A549 (cell line): ENCODE results near the gene NTNG2. TPM values are rescaled to one million over a fixed set of nuclear protein-coding genes. Genes with fewer than 3 reads are reported as not detected.

ENCODE experiments used
- ATAC-seq, 2 experiments: fragments of 200-7000 bp in 1 of 2; fragments of >200 bp in 1 of 2; cut with Nextera tagmentation in 1 of 2; cut with Tn5 transposase in 1 of 2; 3 replicates each; pipeline versions ENCODE4 v1.8.0 to v1.9.1; 2018 to 2020; ENCODE audit warnings: mild to moderate bottlenecking in 1 of 2, moderate library complexity in 1 of 2
- CTCF ChIA-PET: fragments of 300-600 bp; sonication (Branson Sonifier 250); formaldehyde crosslinking; extraction: SDS; loops from one replicate; lab custom pipeline; 2021; ENCODE audit warnings: antibody characterized with exemption, inconsistent platforms; lab: Yijun Ruan, JAX
- POLR2A ChIA-PET: fragments of 350-600 bp; formaldehyde crosslinking; extraction: SDS; loops from one replicate; lab custom pipeline; 2021; ENCODE audit warnings: antibody characterized with exemption, inconsistent platforms; lab: Yijun Ruan, JAX
- DNase-seq, 2 experiments: peaks; one replicate each; pipeline versions ENCODE4 v3.0.0 to v3.0.0-alpha.2; 2011 to 2016; ENCODE audit warnings: low read depth in 1 of 2, low spot score in 1 of 2
- FAIRE-seq: peaks from 2 replicates; lab custom pipeline; 2011; peaks lifted over from hg19 to GRCh38; lab: Jason Lieb, UNC
- H3K27ac ChIP-seq, 2 experiments: fragments of >200 bp; sonication (Bioruptor Twin); formaldehyde crosslinking; 3 replicates each; pipeline ENCODE4 v1.5.1; 2016 to 2017
- H3K4me1 ChIP-seq: fragments of >200 bp; sonication (Bioruptor Twin); formaldehyde crosslinking; 3 replicates; pipeline ENCODE4 v1.6.1; 2016
- H3K4me2 ChIP-seq: fragments of >200 bp; sonication (Bioruptor Twin); formaldehyde crosslinking; 3 replicates; pipeline ENCODE4 v1.6.1; 2016
- H3K4me3 ChIP-seq: fragments of >200 bp; sonication (Bioruptor Twin); formaldehyde crosslinking; 3 replicates; pipeline ENCODE4 v1.5.1; 2016
- H3K9me3 ChIP-seq: fragments of >200 bp; sonication (Bioruptor Twin); formaldehyde crosslinking; 3 replicates; pipeline ENCODE4 v1.6.1; 2016
- ATOH8 ChIP-seq: fragments of 250-450 bp; sonication (Bioruptor Pico); IDR thresholded peaks from 2 replicates; pipeline ENCODE4 v1.5.0; 2020; ENCODE audit warnings: low read depth, mild to moderate bottlenecking, moderate library complexity
- BCL3 ChIP-seq: fragments of >200 bp; sonication (Bioruptor Twin); formaldehyde crosslinking; IDR thresholded peaks from 3 replicates; pipeline ENCODE4 v1.6.1; 2016
- CBX2 ChIP-seq: fragments of 200-600 bp; sonication (generic); IDR thresholded peaks from 2 replicates; pipeline ENCODE4 v1.6.1; 2016; ENCODE audit warnings: low read depth, mild to moderate bottlenecking, borderline replicate concordance
- CEBPB ChIP-seq, 2 experiments: fragments of >200 bp in 1 of 2; sonication (Bioruptor Twin) in 1 of 2; formaldehyde crosslinking in 1 of 2; IDR thresholded peaks; 2 replicates each; pipeline ENCODE4 v1.6.1; 2012 to 2016
- CHD4 ChIP-seq: fragments of 200-600 bp; sonication (generic); IDR thresholded peaks from 2 replicates; pipeline ENCODE4 v1.6.1; 2016; ENCODE audit warnings: antibody characterized with exemption, mild to moderate bottlenecking, borderline replicate concordance
- E2F6 ChIP-seq: IDR thresholded peaks from 2 replicates; pipeline ENCODE4 v1.6.1; 2012; ENCODE audit warnings: low read depth, borderline replicate concordance
- FOSB ChIP-seq: fragments of 250-450 bp; sonication (Bioruptor Pico); IDR thresholded peaks from 2 replicates; pipeline ENCODE4 v1.5.0; 2020; ENCODE audit warnings: mild to moderate bottlenecking, moderate library complexity
- FOSL2 ChIP-seq, 2 experiments: fragments of 450-650 bp in 1 of 2; fragments of >200 bp in 1 of 2; sonication (Bioruptor Twin) in 1 of 2; formaldehyde crosslinking; IDR thresholded peaks; 2 replicates each; pipeline versions ENCODE4 v1.5.0 to v1.6.1; 2016 to 2020; ENCODE audit warnings: mild to moderate bottlenecking in 1 of 2, moderate library complexity in 1 of 2
- HDAC2 ChIP-seq: fragments of 200-600 bp; sonication (generic); IDR thresholded peaks from 2 replicates; pipeline ENCODE4 v1.6.1; 2016
- HES2 ChIP-seq: fragments of >200 bp; sonication (Bioruptor Twin); formaldehyde crosslinking; IDR thresholded peaks from 2 replicates; pipeline ENCODE4 v1.6.1; 2016
- HOXA7 ChIP-seq: fragments of 250-450 bp; sonication (Bioruptor Pico); IDR thresholded peaks from 2 replicates; pipeline ENCODE4 v1.5.0; 2020; ENCODE audit warnings: mild to moderate bottlenecking, moderate library complexity
- HOXB13 ChIP-seq: fragments of 250-450 bp; sonication (Bioruptor Pico); IDR thresholded peaks from 2 replicates; pipeline ENCODE4 v1.5.0; 2020; ENCODE audit warnings: low read depth, mild to moderate bottlenecking, moderate library complexity
- HOXB5 ChIP-seq: fragments of 250-450 bp; sonication (Bioruptor Pico); IDR thresholded peaks from 2 replicates; pipeline ENCODE4 v1.5.0; 2020; ENCODE audit warnings: mild to moderate bottlenecking, moderate library complexity
- JUN ChIP-seq, 2 experiments: fragments of >200 bp; sonication (Bioruptor Twin); formaldehyde crosslinking; IDR thresholded peaks; 2 replicates in 1 of 2; 3 replicates in 1 of 2; pipeline ENCODE4 v1.6.1; 2016 to 2017
- KDM5A ChIP-seq: fragments of 200-600 bp; sonication (generic); IDR thresholded peaks from 2 replicates; pipeline ENCODE4 v1.6.1; 2016; ENCODE audit warnings: antibody characterized with exemption, mild to moderate bottlenecking
- NPAS2 ChIP-seq: fragments of 250-450 bp; sonication (Bioruptor Pico); IDR thresholded peaks from 2 replicates; pipeline ENCODE4 v1.8.0; 2022; ENCODE audit warnings: mild to moderate bottlenecking, moderate library complexity, borderline replicate concordance
- PBX3 ChIP-seq: IDR thresholded peaks from 2 replicates; pipeline ENCODE4 v1.6.1; 2012
- PHF8 ChIP-seq: fragments of 200-600 bp; sonication (generic); IDR thresholded peaks from 2 replicates; pipeline ENCODE4 v1.6.1; 2016; ENCODE audit warnings: low read depth, mild to moderate bottlenecking, antibody characterized with exemption, moderate library complexity, borderline replicate concordance
- POLR2AphosphoS2 ChIP-seq: conservative IDR thresholded peaks from 2 replicates; pipeline ENCODE4 v1.6.1; 2012; ENCODE audit warnings: low read length, improper control_type of control experiment, inconsistent platforms
- RAD21 ChIP-seq, 2 experiments: fragments of >200 bp in 1 of 2; sonication (Bioruptor Twin) in 1 of 2; formaldehyde crosslinking in 1 of 2; IDR thresholded peaks in 1 of 2; conservative IDR thresholded peaks in 1 of 2; 2 replicates in 1 of 2; 3 replicates in 1 of 2; pipeline ENCODE4 v1.6.1; 2012 to 2018; ENCODE audit warnings: inconsistent platforms in 1 of 2
- RARB ChIP-seq: fragments of 250-450 bp; sonication (Bioruptor Pico); IDR thresholded peaks from 2 replicates; pipeline ENCODE4 v1.8.0; 2021; ENCODE audit warnings: mild to moderate bottlenecking, moderate library complexity
- RCOR1 ChIP-seq: fragments of 150-350 bp; IDR thresholded peaks from 2 replicates; pipeline ENCODE4 v1.6.1; 2014; ENCODE audit warnings: antibody characterized with exemption, low read length, low read depth
- REST ChIP-seq: fragments of 200-600 bp; sonication (generic); IDR thresholded peaks from 2 replicates; pipeline ENCODE4 v1.6.1; 2016; ENCODE audit warnings: antibody characterized with exemption, mild to moderate bottlenecking, moderate library complexity
- RFX5 ChIP-seq: fragments of 450-650 bp; IDR thresholded peaks from 2 replicates; pipeline ENCODE4 v1.7.1; 2014; ENCODE audit warnings: antibody characterized with exemption, mild to moderate bottlenecking, moderate library complexity
- RNF2 ChIP-seq: fragments of 200-600 bp; sonication (generic); IDR thresholded peaks from 2 replicates; pipeline ENCODE4 v1.6.1; 2016; ENCODE audit warnings: low read depth, mild to moderate bottlenecking, antibody characterized with exemption, moderate library complexity, borderline replicate concordance
- USF2 ChIP-seq: fragments of 450-650 bp; IDR thresholded peaks from 2 replicates; pipeline ENCODE4 v1.6.1; 2014; ENCODE audit warnings: antibody characterized with exemption
- ZFP36 ChIP-seq: fragments of 450-650 bp; IDR thresholded peaks from 2 replicates; pipeline ENCODE4 v1.6.1; 2014; ENCODE audit warnings: borderline replicate concordance; ENCODE audit not compliant: partially characterized antibody
- ZNF302 ChIP-seq: fragments of 250-450 bp; sonication (Bioruptor Pico); IDR thresholded peaks from 2 replicates; pipeline ENCODE4 v1.9.0; 2021; ENCODE audit warnings: inconsistent platforms, mild to moderate bottlenecking, moderate library complexity
- WGBS: methylation state at CpG from one replicate; pipeline ENCODE4 v1.1.6; 2017; ENCODE audit errors: missing lambda C conversion rate; 5-methylcytosine and 5-hydroxymethylcytosine counted together
- polyA plus RNA-seq, 4 experiments: library from polyadenylated mRNA; depleted of rRNA in 3 of 4; stranded (reverse); fragments of >200 nt; fragmentation: RNase III in 1 of 4; extraction: RNeasy Plus Mini Kit Qiagen cat#74134 plus additional on column Dnase treatment in 1 of 4; gene quantifications; 2 replicates in 3 of 4; 3 replicates in 1 of 4; pipeline ENCODE4 v1.2.3, GENCODE V29; 2011 to 2017

NTNG2 gene
- polyA plus RNA-seq, 2 of the 4 experiments (the other 2 are of a cell fraction) = 0.52 to 1.0 TPM

- TF ChIP-seq RAD21 (conservative IDR thresholded peaks at IDR 0.05 in 1 of 2, IDR thresholded peaks at IDR 0.05 in 1 of 2) = no peak
- no peak for TF ChIP-seq ZFP36
- TF ChIP-seq HOXA7 = no peak
- TF ChIP-seq CBX2 = no peak
- no peak for TF ChIP-seq PBX3
- no peak for TF ChIP-seq RNF2
- TF ChIP-seq USF2 = no peak
- no peak for TF ChIP-seq CHD4
- TF ChIP-seq RFX5 = no peak
- no peak for TF ChIP-seq RCOR1
- TF ChIP-seq HDAC2 = no peak
- no peak for TF ChIP-seq RARB
- TF ChIP-seq KDM5A = no peak
- TF ChIP-seq POLR2AphosphoS2 = no peak
- no peak for TF ChIP-seq FOSB (CRISPR knock-in tag)
- TF ChIP-seq HOXB13 = no peak
- TF ChIP-seq BCL3 = no peak
- DNase-seq = no peak
- no peak overlapping the region for H3K4me3 ChIP-seq
- H3K4me2 ChIP-seq = no peak overlapping the region
- WGBS = 37% methylated on average over 5 of the region's 5 CpGs
- POLR2A ChIA-PET = no interaction called here
- no peaks in the 10 kb centered on the region for H3K4me1 ChIP-seq
- no peak overlapping the region for H3K27ac ChIP-seq
- CTCF ChIA-PET = interaction anchor here (1.7 to 11.1 kb wide), 6 partner anchors 9 to 87 kb away, joined by 5 to 197 read pairs (median 10); partner anchors contain the start of gene NTNG2
- no peak for FAIRE-seq
- no peaks in the 10 kb centered on the region for H3K9me3 ChIP-seq
- no peak for ATAC-seq
Measured at GRCh38 chr9:132172185-132172584, 10.3 kb downstream of the NTNG2 start.

- Histone ChIP-seq H3K4me2 (no peak overlapping the region), H3K4me1 (no peaks in the 10 kb centered on the region), H3K9me3 (no peaks in the 10 kb centered on the region), H3K27ac (no peak overlapping the region)
- POLR2A ChIA-PET = no interaction called here
- CTCF ChIA-PET = interaction anchor here (0.6 to 1.3 kb wide), 4 partner anchors 10 to 204 kb away, joined by 3 read pairs; no protein-coding TSS in a partner anchor
- FAIRE-seq (no peak), DNase-seq (no peak)
- 47% methylated on average over 14 of the region's 14 CpGs for WGBS
- no peak for TF ChIP-seq FOSB (CRISPR knock-in tag)
- TF ChIP-seq FOSL2 (IDR thresholded peaks at IDR 0.05) = no peak
- no peak for TF ChIP-seq FOSL2 (CRISPR knock-in tag; IDR thresholded peaks at IDR 0.05)
- no peak for TF ChIP-seq ZNF302 (CRISPR knock-in tag)
- TF ChIP-seq NPAS2 (CRISPR knock-in tag) = no peak
- no peak for TF ChIP-seq REST
- no peak for TF ChIP-seq CBX2
- no peak for TF ChIP-seq RCOR1
- TF ChIP-seq ATOH8 (CRISPR knock-in tag) = no peak
- no peak for TF ChIP-seq HOXB5
- TF ChIP-seq PHF8 = no peak
- no peak for TF ChIP-seq HES2
- no peak for TF ChIP-seq E2F6
- TF ChIP-seq JUN (IDR thresholded peaks at IDR 0.05) = no peak
- no peak for TF ChIP-seq ZFP36
- no peak for TF ChIP-seq CEBPB (IDR thresholded peaks at IDR 0.05)
- no peak for TF ChIP-seq RAD21 (conservative IDR thresholded peaks at IDR 0.05 in 1 of 2, IDR thresholded peaks at IDR 0.05 in 1 of 2)
- TF ChIP-seq, all 56 proteins: peak for 0
- H3K4me3 ChIP-seq = no peak overlapping the region
- ATAC-seq = 0 out of 6 replicates have a peak, but pooled peaks of 1 of the 2 experiments have one; percentile 21
Measured at GRCh38 chr9:132175431-132175830, 13.6 kb downstream of the NTNG2 start.
